ENCODE data around the gene SFI1. TPM values are rescaled to one million over a fixed set of nuclear protein-coding genes. Genes with fewer than 3 reads are reported as not detected.
"Not testable (repeated sequence)": the region's sequence is repeated elsewhere in the genome, so short reads cannot be mapped to it uniquely, and the experiment has no call there.

The SFI1 gene
- total RNA-seq, 1 donor from 2014 or later, result 38.0 TPM

DNA sequence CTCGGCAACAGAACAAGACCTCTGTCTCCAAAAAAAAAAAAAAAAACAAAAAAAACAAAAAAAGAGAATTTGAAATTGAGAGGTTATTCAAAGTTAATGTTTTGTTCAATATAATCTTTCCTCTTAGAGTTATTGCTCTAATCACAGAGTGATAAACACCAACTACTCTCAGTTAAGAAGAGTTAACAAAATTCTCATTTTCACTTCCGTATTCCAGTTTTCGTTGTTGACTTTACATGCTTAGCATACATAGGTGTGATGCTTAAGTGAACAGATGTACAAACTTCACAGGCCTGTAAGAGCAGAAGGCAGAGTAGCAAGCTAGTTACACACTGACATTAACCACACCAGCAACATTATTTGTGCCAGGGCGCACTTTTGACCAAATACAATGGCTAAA, 19.0 kb upstream of the SFI1 start:
- H3K27ac ChIP-seq, result no peak overlapping the region
- H3K9me3 ChIP-seq, result no peaks in the 10 kb centered on the region
- intact Hi-C loops (cut with DNase I), result no loop called here
- H3K4me1 ChIP-seq, result no peaks in the 10 kb centered on the region
- ATAC-seq (no peak), DNase-seq (no peak)
- H3K27me3 ChIP-seq, result no peaks in the 10 kb centered on the region
- H3K36me3 ChIP-seq, result peaks cover 26% of the 10 kb centered on the region
- TF ChIP-seq, protein P1, sequence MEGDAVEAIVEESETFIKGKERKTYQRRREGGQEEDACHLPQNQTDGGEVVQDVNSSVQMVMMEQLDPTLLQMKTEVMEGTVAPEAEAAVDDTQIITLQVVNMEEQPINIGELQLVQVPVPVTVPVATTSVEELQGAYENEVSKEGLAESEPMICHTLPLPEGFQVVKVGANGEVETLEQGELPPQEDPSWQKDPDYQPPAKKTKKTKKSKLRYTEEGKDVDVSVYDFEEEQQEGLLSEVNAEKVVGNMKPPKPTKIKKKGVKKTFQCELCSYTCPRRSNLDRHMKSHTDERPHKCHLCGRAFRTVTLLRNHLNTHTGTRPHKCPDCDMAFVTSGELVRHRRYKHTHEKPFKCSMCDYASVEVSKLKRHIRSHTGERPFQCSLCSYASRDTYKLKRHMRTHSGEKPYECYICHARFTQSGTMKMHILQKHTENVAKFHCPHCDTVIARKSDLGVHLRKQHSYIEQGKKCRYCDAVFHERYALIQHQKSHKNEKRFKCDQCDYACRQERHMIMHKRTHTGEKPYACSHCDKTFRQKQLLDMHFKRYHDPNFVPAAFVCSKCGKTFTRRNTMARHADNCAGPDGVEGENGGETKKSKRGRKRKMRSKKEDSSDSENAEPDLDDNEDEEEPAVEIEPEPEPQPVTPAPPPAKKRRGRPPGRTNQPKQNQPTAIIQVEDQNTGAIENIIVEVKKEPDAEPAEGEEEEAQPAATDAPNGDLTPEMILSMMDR (IDR thresholded peaks at IDR 0.05), result no peak
- no peak overlapping the region for H3K4me3 ChIP-seq

GRCh38 chr22:31481129-31481528, 15.2 kb upstream of the SFI1 start:
- intact Hi-C loops (cut with DNase I), result no loop called here
- H3K9me3 ChIP-seq, result no peaks in the 10 kb centered on the region
- no peak overlapping the region for H3K4me3 ChIP-seq
- H3K36me3 ChIP-seq, result peaks cover 56% of the 10 kb centered on the region
- DNase-seq (no peak), ATAC-seq (no peak)
- H3K27me3 ChIP-seq, result no peaks in the 10 kb centered on the region
- H3K27ac ChIP-seq, result no peak overlapping the region
- TF ChIP-seq, protein P1 (IDR thresholded peaks at IDR 0.05), result no peak
- H3K4me1 ChIP-seq, result no peaks in the 10 kb centered on the region

DNA sequence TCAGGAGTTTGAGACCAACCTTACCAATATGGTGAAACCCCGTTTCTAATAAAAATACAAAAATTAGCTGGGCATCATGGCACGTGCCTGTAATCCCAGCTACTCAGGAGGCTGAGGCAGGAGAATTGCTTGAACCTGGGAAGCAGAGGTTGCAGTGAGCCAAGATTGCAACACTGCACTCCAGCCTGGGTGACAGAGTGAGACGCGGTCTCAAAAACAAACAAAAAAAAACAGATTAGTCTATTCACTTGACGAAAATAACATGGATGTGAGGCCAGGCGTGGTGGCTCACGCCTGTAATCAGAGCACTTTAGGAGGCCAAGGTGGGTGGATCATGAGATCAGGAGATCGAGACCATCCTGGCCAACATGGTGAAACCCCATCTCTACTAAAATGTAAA, 13.9 kb upstream of the SFI1 start:
- H3K9me3 ChIP-seq; H3K4me1 ChIP-seq; H3K27me3 ChIP-seq; DNase-seq; H3K4me3 ChIP-seq; H3K27ac ChIP-seq; ATAC-seq; intact Hi-C loops (cut with DNase I): not testable (repeated sequence)
- peaks cover 63% of the 10 kb centered on the region for H3K36me3 ChIP-seq

- peaks cover 49% of the 10 kb centered on the region for H3K36me3 ChIP-seq
- H3K9me3 ChIP-seq; DNase-seq; H3K27ac ChIP-seq; H3K27me3 ChIP-seq; intact Hi-C loops (cut with DNase I); ATAC-seq; H3K4me3 ChIP-seq: not testable (repeated sequence)
- peaks cover 27% of the 10 kb centered on the region for H3K4me1 ChIP-seq
Measured at GRCh38 chr22:31486369-31486768, 10.0 kb upstream of the SFI1 start.

DNA sequence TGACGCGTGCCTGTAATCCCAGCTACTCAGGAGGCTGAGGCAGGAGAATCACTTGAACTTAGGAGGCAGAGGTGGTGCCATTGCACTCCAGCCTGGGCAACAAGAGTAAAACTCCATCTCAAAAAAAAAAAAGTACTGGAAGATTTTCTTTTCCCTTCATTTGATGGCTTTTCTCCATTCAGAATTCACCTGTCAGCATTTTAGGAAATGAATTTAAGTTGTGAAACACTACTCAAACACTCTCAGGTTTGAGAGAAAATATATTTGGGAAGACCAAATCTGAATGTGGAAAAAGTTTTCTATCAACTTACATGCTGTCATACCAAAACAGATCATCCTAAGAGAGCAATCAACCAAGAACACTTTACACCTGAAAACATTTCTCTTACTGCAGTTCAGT, 9.4 kb upstream of the SFI1 start:
- TF ChIP-seq, protein P1 (IDR thresholded peaks at IDR 0.05), result no peak
- Histone ChIP-seq H3K4me1 (peaks cover 27% of the 10 kb centered on the region), H3K9me3 (no peaks in the 10 kb centered on the region), H3K36me3 (peaks cover 43% of the 10 kb centered on the region), H3K27me3 (no peaks in the 10 kb centered on the region), H3K27ac (no peak overlapping the region), H3K4me3 (no peak overlapping the region)
- intact Hi-C loops (cut with DNase I), result no loop called here
- no peak for ATAC-seq
- DNase-seq, result no peak

DNA sequence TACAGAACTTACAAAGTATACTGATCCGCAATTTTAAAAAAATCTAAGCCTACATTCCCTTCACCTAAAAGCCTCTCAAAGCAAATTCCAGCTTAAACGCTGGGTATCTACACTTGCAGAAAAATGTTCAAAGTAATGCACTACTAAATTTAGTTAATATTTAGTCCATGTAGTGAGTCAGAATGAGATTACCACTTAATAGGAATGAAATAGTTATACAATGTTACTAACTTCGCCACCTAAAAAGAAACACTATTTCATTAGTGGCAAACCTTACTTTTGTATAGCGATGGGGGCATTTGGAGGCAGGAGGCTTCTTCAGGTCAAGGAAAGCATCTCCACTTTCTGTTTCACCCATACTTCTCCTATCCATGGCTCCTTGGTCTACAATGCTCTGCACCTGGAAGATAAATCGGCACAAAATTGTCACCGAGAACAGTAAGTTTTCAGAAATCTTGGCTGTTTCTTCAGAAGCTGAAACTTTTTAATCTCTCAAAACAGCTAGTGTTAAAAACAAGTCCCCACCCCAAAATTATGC, 7.9 kb upstream of the SFI1 start:
- TF ChIP-seq, protein P1 (IDR thresholded peaks at IDR 0.05), result no peak
- no peak for ATAC-seq
- Histone ChIP-seq H3K4me1 (peaks cover 27% of the 10 kb centered on the region), H3K27ac (peak overlapping the region; percentile 82), H3K9me3 (no peaks in the 10 kb centered on the region), H3K27me3 (no peaks in the 10 kb centered on the region), H3K36me3 (peaks cover 37% of the 10 kb centered on the region), H3K4me3 (peak overlapping the region; percentile 90)
- intact Hi-C loops (cut with DNase I), result no loop called here
- DNase-seq, result no peak

Data from upper lobe of right lung (tissue), 1 donor.